ENCODE results near the gene LRRC17.
"Not testable (repeated sequence)": the region's sequence is repeated elsewhere in the genome, so short reads cannot be mapped to it uniquely, and the experiment has no call there.

LRRC17 gene

GRCh38 chr7:102966465-102966864, 53.7 kb downstream of the LRRC17 start:
- ATAC-seq (replicated peaks; ENCODE audit: extremely low read depth, poor library complexity, severe bottlenecking) (no peak), DNase-seq (ENCODE audit: low spot score in 2 of 2) (no peak)
- Mint-ChIP-seq H3K27ac (ENCODE audit: low read depth) (no peak overlapping the region), H3K4me3 (no peak overlapping the region), H3K27me3 (no peaks in the 10 kb centered on the region), H3K36me3 (ENCODE audit: insufficient read depth) (no peaks in the 10 kb centered on the region), H3K4me1 (no peaks in the 10 kb centered on the region), H3K9me3 (no peaks in the 10 kb centered on the region)

GRCh38 chr7:102967798-102968197, 55.0 kb downstream of the LRRC17 start:
- Mint-ChIP-seq H3K4me1 (no peaks in the 10 kb centered on the region), H3K27ac (ENCODE audit: low read depth) (no peak overlapping the region), H3K27me3 (no peaks in the 10 kb centered on the region), H3K9me3 (no peaks in the 10 kb centered on the region), H3K36me3 (ENCODE audit: insufficient read depth) (no peaks in the 10 kb centered on the region), H3K4me3 (no peak overlapping the region)
- ATAC-seq (replicated peaks; ENCODE audit: extremely low read depth, poor library complexity, severe bottlenecking) = no peak
- no peak for DNase-seq (ENCODE audit: low spot score in 2 of 2)

GRCh38 chr7:102973096-102973802, 60.4 kb downstream of the LRRC17 start:
- Mint-ChIP-seq H3K4me1 (no peaks in the 10 kb centered on the region), H3K36me3 (ENCODE audit: insufficient read depth) (peaks cover 2% of the 10 kb centered on the region), H3K27me3 (peaks cover 20% of the 10 kb centered on the region), H3K9me3 (no peaks in the 10 kb centered on the region), H3K4me3 (no peak overlapping the region), H3K27ac (ENCODE audit: low read depth) (no peak overlapping the region)
- DNase-seq (ENCODE audit: low spot score in 2 of 2) (no peak), ATAC-seq (replicated peaks; ENCODE audit: extremely low read depth, poor library complexity, severe bottlenecking) (no peak)

GRCh38 chr7:102974366-102975236, 61.8 kb downstream of the LRRC17 start:
- Mint-ChIP-seq H3K27me3 (peaks cover 20% of the 10 kb centered on the region), H3K9me3 (no peaks in the 10 kb centered on the region), H3K36me3 (ENCODE audit: insufficient read depth) (peaks cover 2% of the 10 kb centered on the region), H3K4me3 (no peak overlapping the region), H3K27ac (ENCODE audit: low read depth) (no peak overlapping the region), H3K4me1 (no peaks in the 10 kb centered on the region)
- ATAC-seq (replicated peaks; ENCODE audit: extremely low read depth, poor library complexity, severe bottlenecking) (no peak), DNase-seq (ENCODE audit: low spot score in 2 of 2) (no peak)

- DNase-seq (ENCODE audit: low spot score in 2 of 2) = no peak
- no peaks in the 10 kb centered on the region for H3K4me1 Mint-ChIP-seq
- no peaks in the 10 kb centered on the region for H3K9me3 Mint-ChIP-seq
- peaks cover 2% of the 10 kb centered on the region for H3K36me3 Mint-ChIP-seq (ENCODE audit: insufficient read depth)
- no peak overlapping the region for H3K27ac Mint-ChIP-seq (ENCODE audit: low read depth)
- ATAC-seq (replicated peaks; ENCODE audit: extremely low read depth, poor library complexity, severe bottlenecking) = no peak
- peaks cover 20% of the 10 kb centered on the region for H3K27me3 Mint-ChIP-seq
- no peak overlapping the region for H3K4me3 Mint-ChIP-seq
Measured at GRCh38 chr7:102975854-102976253, 63.1 kb downstream of the LRRC17 start.

GRCh38 chr7:102976493-102976892, 63.7 kb downstream of the LRRC17 start:
- Mint-ChIP-seq H3K27me3 (peaks cover 20% of the 10 kb centered on the region), H3K36me3 (ENCODE audit: insufficient read depth) (peaks cover 2% of the 10 kb centered on the region), H3K9me3 (no peaks in the 10 kb centered on the region), H3K4me1 (no peaks in the 10 kb centered on the region), H3K27ac (ENCODE audit: low read depth) (no peak overlapping the region), H3K4me3 (no peak overlapping the region)
- no peak for ATAC-seq (replicated peaks; ENCODE audit: extremely low read depth, poor library complexity, severe bottlenecking)
- DNase-seq (ENCODE audit: low spot score in 2 of 2) = no peak

GRCh38 chr7:102977586-102977985, 64.8 kb downstream of the LRRC17 start:
- H3K27ac Mint-ChIP-seq (ENCODE audit: low read depth); H3K4me1 Mint-ChIP-seq; H3K36me3 Mint-ChIP-seq (ENCODE audit: insufficient read depth); H3K9me3 Mint-ChIP-seq; H3K4me3 Mint-ChIP-seq; ATAC-seq (replicated peaks; ENCODE audit: extremely low read depth, poor library complexity, severe bottlenecking); DNase-seq (ENCODE audit: low spot score in 2 of 2): not testable (repeated sequence)
- H3K27me3 Mint-ChIP-seq = peaks cover 20% of the 10 kb centered on the region

- no peak overlapping the region for H3K4me3 Mint-ChIP-seq
- H3K27me3 Mint-ChIP-seq = peaks cover 20% of the 10 kb centered on the region
- H3K36me3 Mint-ChIP-seq (ENCODE audit: insufficient read depth) = peaks cover 2% of the 10 kb centered on the region
- H3K27ac Mint-ChIP-seq (ENCODE audit: low read depth) = no peak overlapping the region
- DNase-seq (ENCODE audit: low spot score in 2 of 2) (no peak), ATAC-seq (replicated peaks; ENCODE audit: extremely low read depth, poor library complexity, severe bottlenecking) (no peak)
- no peaks in the 10 kb centered on the region for H3K9me3 Mint-ChIP-seq
- H3K4me1 Mint-ChIP-seq = no peaks in the 10 kb centered on the region
Measured at GRCh38 chr7:102978284-102978683, 65.5 kb downstream of the LRRC17 start.

GRCh38 chr7:102979670-102980069, 66.9 kb downstream of the LRRC17 start:
- peaks cover under 1% of the 10 kb centered on the region for H3K36me3 Mint-ChIP-seq (ENCODE audit: insufficient read depth)
- no peak for ATAC-seq (replicated peaks; ENCODE audit: extremely low read depth, poor library complexity, severe bottlenecking)
- no peak overlapping the region for H3K4me3 Mint-ChIP-seq
- H3K9me3 Mint-ChIP-seq = no peaks in the 10 kb centered on the region
- no peak for DNase-seq (ENCODE audit: low spot score in 2 of 2)
- no peak overlapping the region for H3K27ac Mint-ChIP-seq (ENCODE audit: low read depth)
- no peaks in the 10 kb centered on the region for H3K4me1 Mint-ChIP-seq
- H3K27me3 Mint-ChIP-seq = peaks cover 20% of the 10 kb centered on the region

GRCh38 chr7:102981451-102981850, 68.7 kb downstream of the LRRC17 start:
- Mint-ChIP-seq H3K27ac (ENCODE audit: low read depth) (no peak overlapping the region), H3K4me3 (no peak overlapping the region), H3K36me3 (ENCODE audit: insufficient read depth) (no peaks in the 10 kb centered on the region), H3K4me1 (no peaks in the 10 kb centered on the region), H3K9me3 (no peaks in the 10 kb centered on the region), H3K27me3 (peaks cover 5% of the 10 kb centered on the region)
- no peak for DNase-seq (ENCODE audit: low spot score in 2 of 2)
- ATAC-seq (replicated peaks; ENCODE audit: extremely low read depth, poor library complexity, severe bottlenecking) = no peak

GRCh38 chr7:102982235-102982634, 69.4 kb downstream of the LRRC17 start:
- Mint-ChIP-seq H3K4me1 (no peaks in the 10 kb centered on the region), H3K27me3 (no peaks in the 10 kb centered on the region), H3K36me3 (ENCODE audit: insufficient read depth) (no peaks in the 10 kb centered on the region), H3K4me3 (no peak overlapping the region), H3K9me3 (no peaks in the 10 kb centered on the region), H3K27ac (ENCODE audit: low read depth) (no peak overlapping the region)
- DNase-seq (ENCODE audit: low spot score in 2 of 2) (no peak), ATAC-seq (replicated peaks; ENCODE audit: extremely low read depth, poor library complexity, severe bottlenecking) (no peak)

- Mint-ChIP-seq H3K4me1 (no peaks in the 10 kb centered on the region), H3K27ac (ENCODE audit: low read depth) (no peak overlapping the region), H3K4me3 (no peak overlapping the region), H3K27me3 (peaks cover 11% of the 10 kb centered on the region), H3K9me3 (no peaks in the 10 kb centered on the region), H3K36me3 (ENCODE audit: insufficient read depth) (no peaks in the 10 kb centered on the region)
- DNase-seq (ENCODE audit: low spot score in 2 of 2) (no peak), ATAC-seq (replicated peaks; ENCODE audit: extremely low read depth, poor library complexity, severe bottlenecking) (no peak)
Measured at GRCh38 chr7:102983602-102984001, 70.8 kb downstream of the LRRC17 start.

- Mint-ChIP-seq H3K36me3 (ENCODE audit: insufficient read depth) (no peaks in the 10 kb centered on the region), H3K4me3 (no peak overlapping the region), H3K27me3 (peaks cover 14% of the 10 kb centered on the region), H3K9me3 (no peaks in the 10 kb centered on the region), H3K27ac (ENCODE audit: low read depth) (no peak overlapping the region), H3K4me1 (no peaks in the 10 kb centered on the region)
- DNase-seq (ENCODE audit: low spot score in 2 of 2) (no peak), ATAC-seq (replicated peaks; ENCODE audit: extremely low read depth, poor library complexity, severe bottlenecking) (no peak)
Measured at GRCh38 chr7:102985176-102985783, 72.5 kb downstream of the LRRC17 start.

All from central memory CD8-positive, alpha-beta T cell (primary cell).